ENCODE measurements around the gene CGB1. TPM values are rescaled to one million over a fixed set of nuclear protein-coding genes. Genes with fewer than 3 reads are reported as not detected.

CGB1 gene
- total RNA-seq, 1 donor from 2014 or later, result not detected

GRCh38 chr19:48987323-48987722, 49.4 kb downstream of the CGB1 start:
- no peak overlapping the region for H3K27ac Mint-ChIP-seq
- ChIA-PET POLR2A (interaction anchor here (0.5 to 0.6 kb wide), 2 partner anchors 11 to 109 kb away, joined by 5 to 8 read pairs; no protein-coding TSS in a partner anchor), CTCF (interaction anchor here (1.2 kb wide), 1 partner anchor 13 kb away, joined by 3 read pairs; no protein-coding TSS in a partner anchor)
- H3K9me3 Mint-ChIP-seq, result no peaks in the 10 kb centered on the region
- peaks cover 45% of the 10 kb centered on the region for H3K36me3 Mint-ChIP-seq (ENCODE audit: low read depth)
- ATAC-seq (ENCODE audit: low read depth) (peak; percentile 13), DNase-seq (no peak)
- H3K4me3 Mint-ChIP-seq, result no peak overlapping the region
- H3K4me1 Mint-ChIP-seq, result peaks cover 14% of the 10 kb centered on the region
- TF ChIP-seq CTCF (IDR thresholded peaks at IDR 0.05), result no peak
- intact Hi-C loops (cut with micrococcal nuclease), result no loop called here
- no peaks in the 10 kb centered on the region for H3K27me3 Mint-ChIP-seq

DNA sequence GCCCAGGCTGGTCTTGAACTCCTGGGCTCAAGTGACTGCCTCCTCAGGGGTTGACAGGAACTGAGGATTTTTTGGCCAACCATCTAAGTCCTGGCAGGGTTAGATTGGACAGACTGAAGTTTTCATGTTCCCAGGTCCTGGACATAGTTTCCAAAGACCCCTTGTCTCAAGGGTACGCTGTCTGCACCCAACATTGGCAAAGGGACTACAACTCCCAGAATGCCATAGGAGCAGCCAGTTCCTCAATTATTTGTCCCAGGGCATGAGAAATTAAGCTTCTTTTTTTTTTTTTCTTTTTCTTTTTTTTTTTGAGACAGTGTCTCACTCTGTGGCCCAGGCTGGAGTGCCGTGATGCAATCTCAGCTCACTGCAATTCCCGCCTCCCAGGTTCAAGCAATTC, 50.5 kb downstream of the CGB1 start:
- CTCF ChIA-PET, result interaction anchor here (1.2 kb wide), 1 partner anchor 14 kb away, joined by 3 read pairs; no protein-coding TSS in a partner anchor
- no peak overlapping the region for H3K4me3 Mint-ChIP-seq
- no peak for ATAC-seq (ENCODE audit: low read depth)
- intact Hi-C loops (cut with micrococcal nuclease), result no loop called here
- POLR2A ChIA-PET, result interaction anchor here (0.7 kb wide), 1 partner anchor 167 kb away, joined by 3 read pairs; no protein-coding TSS in a partner anchor
- no peak for TF ChIP-seq CTCF (IDR thresholded peaks at IDR 0.05)
- H3K27ac Mint-ChIP-seq, result no peak overlapping the region
- no peaks in the 10 kb centered on the region for H3K27me3 Mint-ChIP-seq
- no peak for DNase-seq
- H3K36me3 Mint-ChIP-seq (ENCODE audit: low read depth), result peaks cover 55% of the 10 kb centered on the region
- no peaks in the 10 kb centered on the region for H3K9me3 Mint-ChIP-seq
- H3K4me1 Mint-ChIP-seq, result peaks cover 9% of the 10 kb centered on the region

DNA sequence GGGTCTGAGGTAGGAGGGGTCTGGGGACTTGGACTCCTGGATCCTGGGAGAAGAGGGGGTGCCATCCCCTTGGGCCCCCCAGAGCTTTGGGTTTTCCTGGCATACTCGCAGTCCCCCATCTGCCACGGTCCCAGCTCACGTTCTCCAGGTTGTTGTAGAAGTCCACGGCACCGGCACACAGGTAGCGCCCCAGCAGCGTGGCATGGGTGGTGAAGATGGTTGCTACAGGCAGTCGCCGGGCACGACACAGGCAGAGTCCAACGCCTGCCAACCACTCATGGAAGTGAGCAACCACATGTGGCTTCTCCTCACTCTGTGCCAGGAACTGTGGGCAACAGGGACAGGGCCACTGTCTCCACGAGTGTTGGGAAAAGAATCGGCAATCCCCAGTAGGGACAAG, 51.0 kb downstream of the CGB1 start:
- Mint-ChIP-seq H3K4me3 (no peak overlapping the region), H3K4me1 (peaks cover 7% of the 10 kb centered on the region), H3K36me3 (ENCODE audit: low read depth) (peaks cover 58% of the 10 kb centered on the region), H3K27me3 (no peaks in the 10 kb centered on the region), H3K27ac (no peak overlapping the region), H3K9me3 (no peaks in the 10 kb centered on the region)
- no peak for TF ChIP-seq CTCF (IDR thresholded peaks at IDR 0.05)
- DNase-seq (no peak), ATAC-seq (ENCODE audit: low read depth) (no peak)
- POLR2A ChIA-PET, result no interaction called here
- intact Hi-C loops (cut with micrococcal nuclease), result no loop called here
- CTCF ChIA-PET, result no interaction called here

Other genes starting within 250 kb of the CGB1 start
- gene BCAT2, start 225.9 kb downstream of the CGB1 start, total RNA-seq, result 44.0 and 47.8 TPM in 2 replicates
- 2.6 and 2.8 TPM in 2 replicates for gene HSD17B14, start 200.4 kb downstream of the CGB1 start, total RNA-seq
- 5.7 and 6.4 TPM in 2 replicates for gene PLEKHA4, start 168.3 kb downstream of the CGB1 start, total RNA-seq
- 115 and 123 TPM in 2 replicates for gene PPP1R15A, start 164.5 kb downstream of the CGB1 start, total RNA-seq
- gene TULP2, start 138.2 kb downstream of the CGB1 start, total RNA-seq, result not detected in 2 replicates
- 116 and 126 TPM in 2 replicates for gene NUCB1, start 136.6 kb downstream of the CGB1 start, total RNA-seq
- gene DHDH, start 103.2 kb downstream of the CGB1 start, total RNA-seq, result not detected in 2 replicates
- 111 and 129 TPM in 2 replicates for gene BAX, start 82.0 kb downstream of the CGB1 start, total RNA-seq
- gene FTL, start 71.6 kb downstream of the CGB1 start, total RNA-seq, result 888 and 935 TPM in 2 replicates
- 50.7 and 52.7 TPM in 2 replicates for gene GYS1, start 43.6 kb downstream of the CGB1 start, total RNA-seq
- gene RUVBL2, start 43.0 kb downstream of the CGB1 start, total RNA-seq, result 75.6 and 79.4 TPM in 2 replicates
- not detected in 2 replicates for gene LHB, start 19.8 kb downstream of the CGB1 start, total RNA-seq
- not detected in 2 replicates for gene CGB3, start 12.6 kb downstream of the CGB1 start, total RNA-seq
- not detected in 2 replicates for gene CGB2, start 5.0 kb downstream of the CGB1 start, total RNA-seq
- not detected in 2 replicates for gene CGB5, start 7.0 kb upstream of the CGB1 start, total RNA-seq
- gene CGB8, start 12.2 kb upstream of the CGB1 start, total RNA-seq, result not detected in 2 replicates
- not detected in 2 replicates for gene CGB7, start 20.9 kb upstream of the CGB1 start, total RNA-seq
- not detected in 2 replicates for gene NTF4, start 27.9 kb upstream of the CGB1 start, total RNA-seq
- gene KCNA7, start 35.8 kb upstream of the CGB1 start, total RNA-seq, result not detected in 2 replicates
- gene SNRNP70, start 48.6 kb upstream of the CGB1 start, total RNA-seq, result 268 and 298 TPM in 2 replicates
- gene LIN7B, start 77.5 kb upstream of the CGB1 start, total RNA-seq, result 3.6 and 4.4 TPM in 2 replicates
- gene C19orf73, start 82.2 kb upstream of the CGB1 start, total RNA-seq, result 0.98 and 1.0 TPM in 2 replicates
- gene PPFIA3, start 82.6 kb upstream of the CGB1 start, total RNA-seq, result 1.2 and 3.6 TPM in 2 replicates
- gene HRC, start 118.5 kb upstream of the CGB1 start, total RNA-seq, result not detected in 2 replicates
- not detected in 2 replicates for gene TRPM4, start 120.9 kb upstream of the CGB1 start, total RNA-seq